GM21786 (cell line): ENCODE data around the gene TULP4.

Experiments
- ATAC-seq: cut with Tn5 transposase; IDR thresholded peaks from one replicate; pipeline ENCODE4 v1.9.1; 2021; ENCODE audit not compliant: unreplicated experiment

TULP4 gene

GRCh38 chr6:158414851-158415262 is 102.6 kb downstream of the TULP4 start:
- no peak for ATAC-seq

- no peak for ATAC-seq
Observed at GRCh38 chr6:158415666-158416065, 103.4 kb downstream of the TULP4 start.

GRCh38 chr6:158416883-158417759 is 104.9 kb downstream of the TULP4 start:
- ATAC-seq: no peak

GRCh38 chr6:158417760-158418098 is 105.5 kb downstream of the TULP4 start:
- no peak for ATAC-seq

- no peak for ATAC-seq
Observed at GRCh38 chr6:158418501-158418900, 106.2 kb downstream of the TULP4 start.

- no peak for ATAC-seq
Observed at GRCh38 chr6:158419339-158419909, 107.2 kb downstream of the TULP4 start.

- ATAC-seq: no peak
Observed at GRCh38 chr6:158421381-158421780, 109.1 kb downstream of the TULP4 start.

- no peak for ATAC-seq
Observed at GRCh38 chr6:158422629-158423238, 110.5 kb downstream of the TULP4 start.

- no peak for ATAC-seq
Observed at GRCh38 chr6:158431036-158431435, 118.8 kb downstream of the TULP4 start.

- ATAC-seq: no peak
Observed at GRCh38 chr6:158431560-158431959, 119.3 kb downstream of the TULP4 start.

- no peak for ATAC-seq
Observed at GRCh38 chr6:158437571-158437970, 125.3 kb downstream of the TULP4 start.

GRCh38 chr6:158438226-158438625 is 126.0 kb downstream of the TULP4 start:
- no peak for ATAC-seq

GRCh38 chr6:158439255-158439654 is 127.0 kb downstream of the TULP4 start:
- peak; percentile 96 for ATAC-seq

- no peak for ATAC-seq
Observed at GRCh38 chr6:158441716-158442215, 129.5 kb downstream of the TULP4 start.

- no peak for ATAC-seq
Observed at GRCh38 chr6:158442306-158442705, 130.0 kb downstream of the TULP4 start.

GRCh38 chr6:158445426-158446085 is 133.3 kb downstream of the TULP4 start:
- ATAC-seq: no peak

- ATAC-seq: no peak
Observed at GRCh38 chr6:158448856-158449255, 136.6 kb downstream of the TULP4 start.

- ATAC-seq: no peak
Observed at GRCh38 chr6:158452191-158452590, 139.9 kb downstream of the TULP4 start.

GRCh38 chr6:158457131-158457530 is 144.9 kb downstream of the TULP4 start:
- no peak for ATAC-seq

- no peak for ATAC-seq
Observed at GRCh38 chr6:158457616-158458278, 145.5 kb downstream of the TULP4 start.

- no peak for ATAC-seq
Observed at GRCh38 chr6:158459726-158460125, 147.5 kb downstream of the TULP4 start.
